WTC11 (cell line): Measurements from ENCODE around the gene CYP27C1.

ENCODE experiments used
- ATF6 ChIP-seq: sonication (generic); formaldehyde crosslinking; IDR thresholded peaks from 2 replicates; pipeline ENCODE4 v1.8.1; 2023; ENCODE audit warnings: mild to moderate bottlenecking, missing genetic modification reagents
- CBFB ChIP-seq: sonication (generic); formaldehyde crosslinking; IDR thresholded peaks from 2 replicates; pipeline ENCODE4 v1.8.1; 2022; ENCODE audit warnings: mild to moderate bottlenecking, low read depth, missing genetic modification reagents
- FOXP4 ChIP-seq: sonication (generic); formaldehyde crosslinking; IDR thresholded peaks from 2 replicates; pipeline ENCODE4 v1.8.0; 2022; ENCODE audit warnings: mild to moderate bottlenecking, missing genetic modification reagents
- NFYB ChIP-seq: sonication (generic); formaldehyde crosslinking; conservative IDR thresholded peaks from 2 replicates; pipeline ENCODE4 v1.8.0; 2022; ENCODE audit warnings: low read depth, missing genetic modification reagents
- NR2C2 ChIP-seq: sonication (generic); formaldehyde crosslinking; IDR thresholded peaks from 2 replicates; pipeline ENCODE4 v1.8.0; 2022; ENCODE audit warnings: mild to moderate bottlenecking, missing genetic modification reagents
- SOX15 ChIP-seq: fragments of 250-450 bp; sonication (Bioruptor Pico); IDR thresholded peaks from 2 replicates; pipeline ENCODE4 v1.9.0; 2021; ENCODE audit warnings: mild to moderate bottlenecking
- ZNF121 ChIP-seq: sonication (generic); formaldehyde crosslinking; IDR thresholded peaks from 2 replicates; pipeline ENCODE4 v1.8.0; 2023; ENCODE audit warnings: missing genetic modification reagents
- TF ChIP-seq, protein P1 (sequence below): fragments of 200-600 bp; IDR thresholded peaks from 2 replicates; pipeline ENCODE4 v1.8.0; 2022; ENCODE audit warnings: antibody characterized with exemption
- TF ChIP-seq, protein P2 (sequence below): sonication (generic); formaldehyde crosslinking; conservative IDR thresholded peaks from 2 replicates; pipeline ENCODE4 v1.8.1; 2022; ENCODE audit warnings: mild to moderate bottlenecking, missing genetic modification reagents

DNA sequence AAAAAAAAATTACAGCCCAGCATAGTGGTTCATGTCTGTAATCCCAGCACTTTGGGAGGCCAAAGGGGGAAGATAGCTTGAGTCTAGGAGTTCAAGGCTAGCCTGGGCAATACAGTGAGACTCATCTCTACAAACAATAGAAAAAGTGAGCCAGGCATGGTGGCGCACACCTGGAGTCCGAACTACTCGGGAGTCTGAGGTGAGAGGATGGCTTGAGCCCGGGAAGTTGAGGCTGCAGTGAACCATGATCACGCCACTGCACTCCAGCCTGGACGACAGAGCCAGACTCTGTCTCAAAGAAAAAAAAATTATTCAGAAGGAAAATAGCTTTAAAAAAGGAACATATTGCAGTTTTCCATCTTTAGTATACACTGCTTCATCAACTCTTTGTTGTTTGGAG is 47.8 kb downstream of the CYP27C1 start:
- TF ChIP-seq ATF6 (CRISPR knock-in tag) (no peak), NFYB (CRISPR knock-in tag) (no peak), ZNF121 (CRISPR knock-in tag) (no peak), FOXP4 (CRISPR knock-in tag) (no peak), NR2C2 (no peak), SOX15 (CRISPR knock-in tag) (no peak), CBFB (CRISPR knock-in tag) (no peak)
- TF ChIP-seq, protein P1, sequence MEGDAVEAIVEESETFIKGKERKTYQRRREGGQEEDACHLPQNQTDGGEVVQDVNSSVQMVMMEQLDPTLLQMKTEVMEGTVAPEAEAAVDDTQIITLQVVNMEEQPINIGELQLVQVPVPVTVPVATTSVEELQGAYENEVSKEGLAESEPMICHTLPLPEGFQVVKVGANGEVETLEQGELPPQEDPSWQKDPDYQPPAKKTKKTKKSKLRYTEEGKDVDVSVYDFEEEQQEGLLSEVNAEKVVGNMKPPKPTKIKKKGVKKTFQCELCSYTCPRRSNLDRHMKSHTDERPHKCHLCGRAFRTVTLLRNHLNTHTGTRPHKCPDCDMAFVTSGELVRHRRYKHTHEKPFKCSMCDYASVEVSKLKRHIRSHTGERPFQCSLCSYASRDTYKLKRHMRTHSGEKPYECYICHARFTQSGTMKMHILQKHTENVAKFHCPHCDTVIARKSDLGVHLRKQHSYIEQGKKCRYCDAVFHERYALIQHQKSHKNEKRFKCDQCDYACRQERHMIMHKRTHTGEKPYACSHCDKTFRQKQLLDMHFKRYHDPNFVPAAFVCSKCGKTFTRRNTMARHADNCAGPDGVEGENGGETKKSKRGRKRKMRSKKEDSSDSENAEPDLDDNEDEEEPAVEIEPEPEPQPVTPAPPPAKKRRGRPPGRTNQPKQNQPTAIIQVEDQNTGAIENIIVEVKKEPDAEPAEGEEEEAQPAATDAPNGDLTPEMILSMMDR = no peak
- TF ChIP-seq, protein P2, sequence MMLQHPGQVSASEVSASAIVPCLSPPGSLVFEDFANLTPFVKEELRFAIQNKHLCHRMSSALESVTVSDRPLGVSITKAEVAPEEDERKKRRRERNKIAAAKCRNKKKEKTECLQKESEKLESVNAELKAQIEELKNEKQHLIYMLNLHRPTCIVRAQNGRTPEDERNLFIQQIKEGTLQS = no peak
